GM18873 (cell line): ENCODE data around the gene TMC1.
"Not testable (repeated sequence)": the region's sequence is repeated elsewhere in the genome, so short reads cannot be mapped to it uniquely, and the experiment has no call there.

Experiments used
- ATAC-seq: cut with Tn5 transposase; IDR thresholded peaks from one replicate; pipeline ENCODE4 v1.9.1; 2021; ENCODE audit warnings: mild to moderate bottlenecking, moderate library complexity, moderate number of reproducible peaks; ENCODE audit not compliant: unreplicated experiment, low FRiP score

The TMC1 gene

DNA sequence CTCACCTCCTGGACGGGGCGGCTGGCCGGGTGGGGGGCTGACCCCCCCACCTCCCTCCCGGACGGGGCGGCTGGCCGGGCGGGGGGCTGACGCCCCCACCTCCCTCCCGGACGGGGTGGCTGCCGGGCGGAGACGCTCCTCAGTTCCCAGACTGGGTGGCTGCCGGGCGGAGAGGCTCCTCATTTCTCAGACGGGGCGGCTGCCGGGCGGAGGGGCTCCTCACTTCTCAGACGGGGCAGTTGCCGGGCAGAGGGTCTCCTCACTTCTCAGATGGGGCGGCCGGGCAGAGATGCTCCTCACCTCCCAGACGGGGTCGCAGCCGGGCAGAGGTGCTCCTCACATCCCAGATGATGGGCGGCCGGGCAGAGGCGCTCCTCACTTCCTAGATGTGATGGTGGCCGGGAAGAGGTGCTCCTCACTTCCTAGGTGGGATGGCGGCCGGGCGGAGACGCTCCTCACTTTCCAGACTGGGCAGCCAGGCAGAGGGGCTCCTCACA is 285.0 kb downstream of the TMC1 start:
- ATAC-seq, result not testable (repeated sequence)

DNA sequence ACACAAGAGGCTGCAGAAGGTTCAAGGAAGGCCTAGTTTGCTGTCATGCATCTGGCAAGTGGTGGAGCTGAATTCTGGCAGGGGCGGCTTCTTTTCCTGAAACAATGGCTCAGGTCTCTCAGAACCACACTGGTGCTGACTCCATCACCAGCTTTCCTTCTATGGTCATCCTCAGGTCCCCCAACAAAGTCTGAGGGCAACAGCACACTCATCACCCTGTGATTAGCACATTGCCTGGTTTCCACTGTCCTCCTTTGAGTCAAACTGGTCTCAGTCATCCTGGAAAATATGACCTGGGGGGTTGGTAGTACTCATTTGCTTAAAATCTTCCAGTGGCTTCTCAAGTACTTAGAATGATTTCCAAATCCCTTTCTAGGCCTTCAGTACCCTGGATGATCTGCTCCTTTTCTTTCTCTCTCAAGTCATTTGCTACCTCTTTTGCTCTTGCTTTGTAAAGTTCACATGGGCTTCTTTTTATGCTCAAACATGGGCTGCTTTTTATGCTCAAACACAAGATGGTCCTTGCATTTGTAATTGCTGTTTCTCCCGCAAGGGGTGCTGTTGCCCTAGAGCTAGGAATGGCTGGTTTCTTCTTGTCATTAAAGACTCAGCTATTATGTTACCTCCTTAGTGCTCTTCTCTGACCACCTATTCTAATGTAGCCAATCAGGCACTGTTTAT is 286.5 kb downstream of the TMC1 start:
- ATAC-seq, result no peak

DNA sequence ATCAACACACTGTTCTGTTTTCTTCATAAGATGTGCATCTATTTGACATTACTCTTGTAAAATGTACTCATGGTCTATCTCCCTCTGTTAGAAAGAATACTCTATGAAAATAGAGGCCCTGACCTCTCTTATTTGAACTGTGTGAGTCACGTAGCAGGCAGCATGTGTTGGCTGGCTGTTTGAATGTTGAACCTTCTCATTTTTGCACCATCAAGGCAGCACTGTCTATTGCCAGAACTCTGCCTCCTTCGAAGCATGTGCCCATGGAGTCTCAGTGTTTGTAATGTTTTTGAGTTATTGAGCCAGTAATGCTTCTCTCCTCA is 287.0 kb downstream of the TMC1 start:
- no peak for ATAC-seq

DNA sequence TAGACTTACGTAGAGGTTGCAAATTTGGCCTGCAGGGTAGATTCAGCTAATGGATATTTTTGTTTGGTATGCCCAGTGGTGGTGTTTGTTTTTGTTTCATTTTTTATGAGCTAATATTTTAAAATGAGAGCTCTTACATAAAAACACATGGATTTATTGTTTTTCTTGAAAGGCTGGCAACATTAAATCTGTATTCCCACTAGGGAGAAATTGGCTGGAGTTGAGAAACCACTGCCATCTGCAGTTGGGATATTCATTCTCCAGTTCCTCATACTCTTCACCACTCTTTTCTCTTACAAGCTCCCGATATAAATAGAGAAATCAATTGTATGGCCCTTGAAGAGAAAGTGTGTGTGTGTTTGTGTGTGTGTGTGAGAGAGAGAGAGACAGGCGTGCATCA is 288.2 kb downstream of the TMC1 start:
- no peak for ATAC-seq

DNA sequence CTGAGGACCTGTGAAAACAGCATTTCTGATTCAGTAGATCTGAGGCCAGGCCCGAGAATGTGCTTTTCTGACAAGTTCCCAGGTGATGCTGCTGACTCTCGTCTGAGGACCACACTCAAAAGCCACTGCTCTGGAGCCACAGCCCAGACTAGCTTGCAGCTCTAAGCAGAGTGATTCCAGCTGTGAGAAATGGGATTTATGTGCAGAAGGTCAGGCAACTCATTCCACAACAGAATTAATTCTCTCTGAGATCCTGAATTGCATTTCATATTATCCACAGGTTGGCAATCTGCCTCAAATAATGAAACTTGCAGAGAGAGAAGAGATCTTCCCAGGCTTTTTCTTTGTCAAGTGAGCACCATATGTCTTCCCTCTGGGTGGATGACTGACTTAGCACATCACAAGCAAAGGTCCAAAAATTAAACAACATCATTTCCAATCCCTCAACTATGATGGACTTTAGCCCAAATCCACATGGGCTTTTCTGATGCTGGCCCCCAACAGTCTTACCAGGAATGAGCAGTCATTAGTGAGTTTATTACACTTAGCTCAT is 291.2 kb downstream of the TMC1 start:
- ATAC-seq, result no peak

DNA sequence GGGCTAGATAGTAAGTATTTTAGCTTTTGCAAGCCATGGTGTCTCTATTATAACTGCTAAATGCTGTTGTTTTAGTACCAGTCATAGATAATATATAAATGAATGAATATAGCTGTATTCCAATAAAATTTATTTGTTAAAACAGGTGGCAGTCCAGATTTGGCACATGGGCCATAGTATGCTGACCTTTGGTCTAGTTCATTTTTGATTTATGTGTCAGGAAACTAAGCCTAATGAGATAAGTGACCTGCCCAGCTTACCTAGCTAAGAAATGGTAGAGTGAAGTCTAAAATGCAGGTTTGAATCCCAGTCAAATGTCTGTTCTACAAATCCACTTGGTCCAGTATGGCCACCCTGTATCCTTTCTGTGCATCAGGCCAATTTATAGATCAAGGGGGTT is 292.1 kb downstream of the TMC1 start:
- no peak for ATAC-seq

DNA sequence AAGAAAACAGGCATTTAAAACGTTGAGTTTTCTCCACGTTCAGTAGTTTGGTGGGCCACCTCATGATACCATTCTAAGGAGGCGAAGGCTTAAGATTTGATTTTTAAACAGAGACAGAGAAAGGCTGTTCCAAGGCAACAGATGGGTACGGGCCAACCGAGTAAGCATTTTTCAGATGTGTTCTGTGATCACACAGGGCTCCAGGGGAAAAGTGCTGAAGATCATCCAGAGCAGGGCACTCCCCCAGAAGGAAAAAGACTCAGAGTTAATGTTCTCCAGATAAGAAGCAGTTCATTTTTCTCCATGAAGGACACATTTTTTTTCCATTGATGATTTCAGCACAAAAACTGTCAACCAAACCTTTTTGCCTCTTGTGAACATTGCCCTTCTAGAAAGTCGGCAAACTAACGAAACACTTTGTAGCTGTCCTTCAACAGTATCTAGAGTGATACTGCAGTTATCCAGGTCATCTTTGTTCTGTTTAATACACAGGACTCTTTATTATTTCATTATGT is 292.7 kb downstream of the TMC1 start:
- no peak for ATAC-seq

DNA sequence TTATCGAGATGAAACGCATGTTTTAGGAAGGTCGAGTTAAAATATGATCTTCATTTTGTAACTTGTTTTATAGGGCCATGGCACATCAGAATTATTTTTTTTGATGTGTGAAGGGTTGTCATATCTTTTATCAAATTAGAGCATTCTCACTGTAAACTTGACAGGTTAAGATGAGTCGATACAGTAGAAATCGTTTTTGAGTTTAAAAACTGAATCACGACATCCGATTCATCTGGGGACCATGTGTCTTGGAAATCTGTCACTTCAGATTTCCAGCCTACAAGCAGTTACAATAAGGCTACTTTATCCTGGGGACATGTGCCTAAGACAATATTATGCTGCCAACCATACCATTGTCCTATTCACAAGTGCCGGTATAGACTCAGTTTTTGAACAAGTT is 295.3 kb downstream of the TMC1 start:
- no peak for ATAC-seq

DNA sequence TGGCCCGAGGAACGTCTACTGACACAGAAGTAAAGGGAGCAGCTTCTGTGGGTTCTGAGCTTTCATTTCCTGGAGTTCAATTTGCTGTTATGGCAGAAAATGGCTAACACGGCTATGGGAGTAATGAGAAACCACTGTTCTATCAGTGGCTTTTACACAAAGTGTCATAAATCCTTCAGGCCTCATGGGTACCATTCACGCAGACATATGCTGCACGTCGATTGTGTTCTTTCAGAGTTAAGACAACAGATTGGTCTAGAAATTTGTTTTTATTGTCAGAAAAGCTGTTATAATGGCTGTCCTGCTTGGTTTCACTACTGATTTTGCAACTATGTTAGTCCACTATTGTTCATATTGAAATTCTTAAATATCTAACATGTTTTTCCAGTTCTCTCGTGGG is 296.0 kb downstream of the TMC1 start:
- ATAC-seq, result no peak

DNA sequence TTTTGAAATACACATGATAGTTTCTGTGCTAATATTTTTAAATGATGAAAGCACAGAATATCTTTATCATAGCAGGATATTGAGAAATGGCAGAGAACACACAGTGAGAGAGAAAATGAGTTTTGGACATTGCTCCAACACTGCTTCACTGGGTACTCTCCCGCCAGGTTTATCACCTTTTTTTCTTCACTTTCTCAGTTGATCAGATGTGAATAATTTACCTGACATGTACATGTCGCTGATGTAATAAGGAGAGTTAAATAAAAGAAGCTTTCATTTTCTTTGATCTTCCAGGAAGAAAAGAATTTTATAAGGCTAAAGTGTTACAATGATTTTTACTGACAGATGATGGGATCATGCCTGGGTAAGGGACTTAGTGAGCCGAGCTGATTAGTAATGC is 297.0 kb downstream of the TMC1 start:
- ATAC-seq, result no peak

DNA sequence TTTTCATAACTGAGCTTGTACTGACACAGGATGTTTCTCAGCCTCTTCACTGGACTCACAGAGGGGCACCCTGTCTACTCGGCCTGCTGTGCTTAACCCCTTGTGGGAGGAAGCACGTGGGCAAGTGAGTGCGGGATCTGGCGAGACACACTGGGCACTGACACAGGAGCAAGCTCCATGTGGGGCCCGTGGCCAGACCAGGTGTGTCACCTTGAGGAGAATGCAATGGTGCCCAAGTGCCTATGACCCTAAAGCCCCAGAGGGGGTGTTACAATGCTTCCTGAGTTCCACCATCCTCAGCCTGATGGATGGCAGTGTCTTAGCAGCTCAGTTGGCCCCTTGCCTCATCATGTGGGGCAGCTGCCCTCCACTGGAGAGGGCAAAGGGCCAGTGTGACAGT is 302.6 kb downstream of the TMC1 start:
- no peak for ATAC-seq

DNA sequence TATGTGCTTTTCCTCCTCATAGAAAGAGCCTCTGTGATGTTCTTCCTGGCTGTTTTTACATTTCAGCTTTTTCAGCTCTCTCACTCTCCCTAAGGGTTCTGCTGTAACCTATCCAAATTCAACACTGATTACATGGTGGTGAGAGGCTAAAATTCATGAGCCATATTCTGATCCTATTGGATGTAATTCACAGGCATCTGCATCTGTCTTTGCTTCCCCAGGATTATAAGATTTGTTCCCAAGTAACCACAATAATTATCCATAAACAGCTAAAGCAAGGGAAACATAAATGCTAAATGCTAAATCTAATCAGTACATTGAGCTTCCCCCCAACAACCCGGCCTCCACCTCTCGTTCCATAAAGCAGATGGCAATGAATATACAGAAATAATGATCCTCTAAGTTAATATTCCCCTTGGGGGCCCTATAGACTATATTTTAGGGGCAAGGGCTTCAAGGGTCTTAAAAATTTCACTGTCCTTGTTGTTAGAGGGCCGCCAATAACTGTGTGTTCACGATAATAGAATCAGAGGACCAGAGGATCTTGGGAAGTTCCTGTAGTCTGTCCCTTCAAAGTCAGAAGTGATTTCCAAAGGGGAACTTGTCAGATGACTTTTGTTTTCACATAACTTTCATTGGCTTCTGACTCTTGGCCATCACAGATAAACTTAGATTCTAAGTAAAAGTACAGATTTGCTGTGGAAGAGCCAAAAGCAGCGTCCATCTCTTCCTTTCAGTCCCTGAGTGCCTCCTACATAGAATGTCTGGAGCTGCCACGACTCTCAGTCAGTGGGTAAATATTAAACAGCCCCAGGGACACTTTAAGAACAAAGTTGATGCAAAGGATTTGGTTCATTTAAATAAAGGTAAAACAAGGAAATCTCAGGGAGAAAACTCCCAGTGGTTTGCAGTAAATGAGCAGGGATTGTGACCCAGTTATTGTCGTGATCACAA is 305.9 kb downstream of the TMC1 start:
- no peak for ATAC-seq

DNA sequence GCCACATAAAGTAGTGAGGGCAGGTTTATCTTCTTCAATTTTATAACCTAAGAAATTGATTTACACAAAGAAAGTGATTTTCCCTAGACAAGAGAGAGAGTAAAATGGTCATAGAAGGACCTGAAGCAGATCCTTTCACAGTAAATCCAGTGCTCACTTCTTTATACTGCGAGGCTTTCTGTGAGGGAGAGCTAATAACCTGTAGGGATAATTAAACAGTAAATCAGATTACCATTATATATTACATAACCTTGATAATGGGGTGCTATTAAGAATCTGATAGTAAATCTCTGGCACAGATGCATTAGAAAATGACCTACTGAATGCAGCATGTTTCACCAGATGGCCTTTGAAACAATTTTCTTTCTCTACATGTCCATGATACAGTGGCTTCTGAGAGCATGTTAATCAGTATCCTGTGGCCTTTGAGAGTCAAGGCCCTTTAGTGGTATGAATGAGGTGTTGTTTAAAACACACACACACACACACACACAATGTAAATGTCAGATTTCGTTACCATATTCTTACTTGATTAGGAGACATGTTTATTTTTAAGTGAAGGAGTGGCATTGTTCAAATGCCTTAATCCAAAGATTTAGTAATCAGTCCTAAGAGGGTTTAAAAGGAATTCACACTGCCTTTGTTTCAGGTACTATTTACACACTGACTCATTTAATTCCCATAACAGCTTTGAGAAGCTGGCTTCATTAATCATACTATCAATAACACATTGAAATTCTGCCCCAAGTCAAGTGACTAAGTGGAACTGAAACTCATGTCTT is 306.7 kb downstream of the TMC1 start:
- ATAC-seq, result no peak

DNA sequence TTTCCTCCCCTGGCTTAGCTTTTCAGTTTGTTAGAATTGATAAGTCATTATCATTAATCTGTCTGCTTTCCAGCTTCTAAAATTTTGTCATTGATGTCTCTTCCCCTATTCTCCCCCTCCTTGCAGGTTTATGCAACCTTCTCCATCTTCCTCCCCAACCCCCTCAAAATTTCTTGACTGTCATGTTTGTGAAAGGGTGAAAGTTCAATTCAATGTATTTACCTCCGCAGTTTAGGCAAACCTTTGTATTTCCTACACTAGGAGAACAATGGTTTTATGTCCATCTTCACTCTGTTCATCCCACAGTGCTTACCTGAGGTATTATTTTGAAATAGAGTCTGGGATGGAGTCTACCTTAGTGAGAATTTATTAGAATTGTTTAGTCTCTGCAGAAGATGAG is 313.6 kb downstream of the TMC1 start:
- ATAC-seq, result no peak

DNA sequence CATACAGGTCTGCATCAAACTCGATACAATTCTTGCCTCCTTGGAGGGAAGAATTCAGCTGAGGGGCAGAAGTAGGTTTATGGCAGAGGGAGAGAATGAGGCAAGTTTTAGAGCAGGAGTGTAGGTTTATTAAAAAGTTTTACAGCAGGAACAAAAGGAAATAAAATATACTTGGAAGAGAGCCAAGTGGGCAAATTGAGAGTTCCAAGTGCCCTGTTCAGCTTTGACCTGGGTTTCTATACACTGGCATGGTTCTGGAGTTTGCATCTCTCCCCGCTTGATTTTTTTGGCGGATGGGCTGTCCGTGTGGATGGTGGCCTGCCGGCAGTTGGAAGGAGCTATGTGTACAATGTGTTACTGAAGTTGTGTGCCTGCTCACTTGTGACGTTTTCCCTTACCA is 315.4 kb downstream of the TMC1 start:
- no peak for ATAC-seq

DNA sequence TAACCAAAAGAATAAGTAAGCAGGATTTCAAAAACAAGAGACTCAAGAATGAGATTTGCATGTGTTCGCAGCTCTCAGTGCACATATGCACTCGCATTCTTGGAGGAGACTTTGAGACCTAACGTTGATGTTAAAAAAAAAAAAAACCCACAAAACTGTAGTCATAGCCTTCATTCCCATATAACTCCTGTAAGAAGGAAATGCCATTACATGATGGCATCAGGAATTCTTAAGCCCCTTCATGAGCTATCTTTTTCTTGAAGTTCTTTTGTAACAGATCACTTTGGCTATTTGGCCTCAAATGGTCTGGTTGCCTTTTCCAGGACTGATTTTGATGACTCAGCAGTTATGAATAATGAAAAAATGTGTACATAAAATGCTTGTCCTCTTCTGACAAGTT is 317.7 kb downstream of the TMC1 start:
- ATAC-seq, result no peak

DNA sequence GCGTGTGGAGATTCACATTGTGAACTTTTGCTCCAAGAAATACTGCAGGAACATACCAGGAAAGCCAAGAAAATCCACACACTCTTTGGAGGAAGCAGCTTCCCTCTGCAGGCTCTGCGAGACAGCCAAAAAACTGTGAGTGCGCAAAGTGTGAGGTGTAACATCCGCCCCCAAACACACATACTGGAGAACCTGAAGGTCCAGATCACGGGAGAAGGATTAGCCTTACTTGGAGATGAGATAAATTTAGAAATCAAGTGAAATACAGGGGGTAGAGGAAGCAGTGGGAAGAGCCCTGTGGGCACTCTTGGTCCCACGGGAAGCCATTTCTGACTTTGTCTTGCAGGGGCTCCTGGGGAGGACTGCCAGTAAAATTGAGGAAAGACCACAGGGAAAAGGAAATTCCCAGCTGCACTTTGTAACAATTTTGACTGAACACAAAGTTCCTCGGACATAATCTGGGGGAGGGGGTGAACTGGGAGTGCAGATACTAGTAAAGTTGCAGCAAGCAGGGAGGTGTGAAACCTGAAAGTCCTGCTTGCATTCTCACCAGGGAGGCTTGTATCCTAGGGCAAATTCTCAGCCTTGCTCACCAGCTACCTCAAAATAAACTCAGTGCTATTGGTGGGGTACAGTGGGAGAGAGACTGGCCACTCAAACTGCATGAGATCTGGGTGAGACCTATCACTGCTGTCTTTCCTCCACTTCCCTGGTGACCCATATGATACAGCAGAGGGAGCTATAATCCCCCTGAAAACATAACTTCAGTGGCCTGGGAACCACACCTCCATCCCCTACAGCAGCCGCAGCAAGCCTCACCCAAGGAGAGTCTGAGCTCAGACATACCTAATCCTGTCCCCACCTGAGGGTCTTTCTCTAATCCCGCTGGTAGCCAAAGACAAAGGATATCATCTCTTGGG is 322.4 kb downstream of the TMC1 start:
- no peak for ATAC-seq

DNA sequence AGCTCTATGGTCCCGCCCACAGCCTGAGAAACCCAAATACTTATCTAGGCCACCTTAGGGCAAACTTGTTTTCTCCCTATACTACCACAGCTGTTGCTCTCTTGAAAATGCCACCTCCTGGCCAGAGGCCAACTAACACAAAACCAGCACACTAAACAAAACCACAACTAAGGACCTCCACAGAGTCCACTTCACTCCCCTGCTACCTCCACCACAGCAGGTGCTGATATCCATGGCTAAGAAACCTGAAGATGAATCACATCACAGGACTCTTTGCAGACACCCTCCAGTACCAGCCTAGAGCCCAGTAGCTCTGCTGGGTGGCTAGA is 323.0 kb downstream of the TMC1 start:
- no peak for ATAC-seq

DNA sequence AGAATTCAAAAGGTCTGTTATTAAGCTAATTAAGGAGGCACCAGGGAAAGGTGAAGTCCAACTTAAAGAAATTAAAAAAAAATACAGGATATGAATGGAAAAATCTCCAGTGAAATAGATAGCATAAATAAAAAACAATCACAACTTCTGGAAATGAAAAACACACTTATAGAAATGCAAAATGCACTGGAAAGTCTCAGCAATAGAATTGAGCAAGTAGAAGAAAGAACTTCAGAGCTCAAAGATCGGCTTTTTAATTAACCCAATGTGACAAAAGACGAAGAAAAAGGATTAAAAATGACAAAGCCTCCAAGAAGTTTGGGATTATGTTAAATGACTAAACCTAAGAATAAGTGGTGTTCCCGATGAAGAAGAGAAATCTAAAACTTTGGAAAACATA is 323.6 kb downstream of the TMC1 start:
- not testable (repeated sequence) for ATAC-seq

DNA sequence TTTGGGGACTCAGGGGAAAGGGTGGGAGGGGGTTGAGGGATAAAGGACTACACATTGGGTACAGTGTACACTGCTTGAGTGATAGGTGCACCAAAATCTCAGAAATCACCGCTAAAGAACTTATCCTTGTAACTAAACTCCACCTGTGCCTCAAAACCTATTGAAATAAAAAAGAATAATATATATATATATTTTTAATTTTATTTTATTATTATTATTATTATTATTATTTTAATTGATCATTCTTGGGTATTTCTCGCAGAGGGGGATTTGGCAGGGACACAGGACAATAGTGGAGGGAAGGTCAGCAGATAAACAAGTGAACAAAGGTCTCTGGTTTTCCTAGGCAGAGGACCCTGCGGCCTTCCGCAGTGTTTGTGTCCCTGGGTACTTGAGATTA is 328.8 kb downstream of the TMC1 start:
- not testable (repeated sequence) for ATAC-seq
